Fibroblast of skin of left biceps (primary cell): ENCODE results near the gene UBE2G1.
"Not testable (repeated sequence)": the region's sequence is repeated elsewhere in the genome, so short reads cannot be mapped to it uniquely, and the experiment has no call there.

Source experiments
- DNase-seq, 2 experiments: peaks; one replicate each; pipeline ENCODE4 v3.0.0-alpha.2; 2013; ENCODE audit warnings: low read depth in 2 of 2

UBE2G1 gene

DNA sequence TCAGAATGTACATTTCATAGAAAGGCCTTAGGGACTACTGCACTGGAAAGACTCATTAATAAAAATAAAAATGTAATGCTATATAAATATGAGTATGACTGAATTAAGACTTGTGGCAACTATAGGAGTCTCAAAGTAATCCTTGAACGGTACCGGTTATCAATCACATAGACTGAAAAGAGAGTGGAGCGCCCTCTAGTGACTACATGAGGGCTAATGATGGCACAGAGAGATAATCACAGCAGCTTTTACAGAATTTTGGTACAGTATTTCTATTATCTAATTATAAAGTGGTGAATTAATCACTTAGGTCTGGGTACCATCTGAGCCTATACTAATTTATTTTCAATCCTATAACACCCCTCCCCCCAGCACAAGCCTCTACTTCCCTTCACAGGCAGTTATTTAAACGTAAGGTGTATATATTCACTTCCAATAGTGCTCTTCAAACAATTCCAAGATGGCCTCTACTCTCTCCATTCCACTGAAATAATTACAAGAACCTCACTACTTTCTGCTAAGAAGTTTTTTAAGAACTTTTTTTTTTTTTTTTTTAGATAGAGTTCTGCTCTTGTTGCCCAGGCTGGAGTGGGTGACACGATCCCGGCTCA lies 62.0 kb downstream of the UBE2G1 start:
- DNase-seq = peak in 1 of 2 experiments; percentile 8

DNA sequence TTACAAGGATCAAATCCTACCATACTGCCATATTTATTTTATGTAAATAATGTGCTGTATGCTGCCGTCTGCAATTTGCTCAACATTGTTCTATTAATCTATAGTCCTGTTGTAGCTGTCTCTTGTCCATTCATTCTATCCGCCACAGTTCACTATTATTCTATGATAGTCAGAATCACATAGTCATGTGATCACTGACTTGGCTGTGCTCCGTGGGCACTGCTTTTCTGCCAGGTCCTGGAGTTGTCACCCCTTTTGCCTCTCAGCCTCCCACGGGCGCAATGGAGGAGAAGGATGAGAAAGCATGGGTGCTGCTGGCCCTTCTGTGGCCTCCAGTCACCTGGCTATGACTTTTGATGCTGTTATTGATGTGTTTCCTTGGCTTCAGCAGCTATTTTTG lies 65.4 kb downstream of the UBE2G1 start:
- no peak for DNase-seq

DNA sequence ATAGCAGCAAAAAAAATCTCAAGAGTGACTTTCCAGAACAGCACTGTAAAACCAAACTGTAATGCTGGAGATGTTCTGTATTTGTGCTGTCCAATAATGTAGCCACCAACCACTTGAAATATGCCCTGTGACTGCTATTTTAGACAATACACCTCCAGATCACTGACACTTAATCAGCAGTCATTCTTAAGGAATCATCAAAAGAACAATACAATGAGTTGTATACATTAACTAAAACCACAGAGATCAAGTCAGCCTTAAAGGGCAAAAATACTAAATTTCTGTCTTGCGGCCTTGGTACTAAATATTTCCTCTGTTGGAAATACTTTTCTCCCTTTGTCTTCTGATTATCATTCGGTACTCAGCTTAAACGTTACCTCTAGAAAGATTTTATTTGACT lies 69.1 kb downstream of the UBE2G1 start:
- DNase-seq = no peak

DNA sequence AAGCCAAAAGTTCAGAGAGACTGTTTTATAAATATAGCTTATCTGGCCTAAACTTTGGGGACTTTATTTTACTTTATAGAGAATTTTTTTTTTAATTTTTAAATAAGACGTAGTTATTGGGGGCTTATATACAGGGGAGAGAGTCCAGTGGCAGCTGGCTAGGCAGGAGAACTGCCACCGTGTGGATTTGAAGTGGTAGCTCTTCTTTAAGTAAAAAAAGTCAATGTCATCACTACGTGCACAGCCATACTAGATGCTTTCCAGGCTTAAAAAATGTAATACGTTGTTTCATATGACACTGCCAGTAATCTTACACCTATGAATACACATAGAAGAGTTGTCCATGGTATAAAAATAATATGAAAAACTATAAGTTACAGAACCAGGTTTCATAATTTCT lies 70.8 kb downstream of the UBE2G1 start:
- DNase-seq = no peak

DNA sequence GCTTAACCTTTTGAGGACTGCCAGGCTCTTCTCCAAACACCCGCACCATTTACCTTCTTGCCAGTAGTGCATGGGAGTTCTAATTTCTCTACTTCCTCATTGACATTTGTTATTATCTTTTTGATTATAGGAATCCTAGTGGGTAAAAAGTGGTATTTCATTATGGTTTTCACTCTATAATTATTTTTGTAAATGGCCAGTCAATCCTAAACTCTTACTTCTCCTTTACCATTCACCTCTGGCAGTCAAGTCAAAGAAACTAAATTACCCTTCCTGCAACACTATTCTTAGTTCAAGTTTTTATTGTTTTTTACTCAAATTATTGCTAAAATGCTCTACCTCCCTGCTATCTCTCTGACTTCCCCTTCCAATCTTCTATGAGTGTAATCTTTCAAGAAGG lies 72.9 kb downstream of the UBE2G1 start:
- DNase-seq = no peak

DNA sequence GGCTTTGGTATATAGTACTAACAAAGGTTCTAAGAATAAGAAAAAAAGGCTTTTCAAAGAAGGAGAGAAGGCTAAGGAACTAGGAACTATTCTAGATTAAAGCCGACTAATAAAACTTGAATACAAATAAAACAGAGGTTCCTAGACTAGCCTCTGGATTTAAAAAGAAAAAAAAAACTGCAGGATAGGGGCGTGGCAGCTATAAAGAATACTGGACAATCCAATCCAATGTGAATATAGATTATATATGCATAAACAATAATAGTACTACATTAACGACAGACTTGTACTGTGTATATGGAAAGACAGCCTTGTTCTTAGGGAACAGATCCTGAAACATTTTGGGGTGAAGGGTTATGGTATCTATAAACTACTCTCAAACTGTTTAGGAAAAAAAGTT lies 78.8 kb downstream of the UBE2G1 start:
- no peak for DNase-seq

DNA sequence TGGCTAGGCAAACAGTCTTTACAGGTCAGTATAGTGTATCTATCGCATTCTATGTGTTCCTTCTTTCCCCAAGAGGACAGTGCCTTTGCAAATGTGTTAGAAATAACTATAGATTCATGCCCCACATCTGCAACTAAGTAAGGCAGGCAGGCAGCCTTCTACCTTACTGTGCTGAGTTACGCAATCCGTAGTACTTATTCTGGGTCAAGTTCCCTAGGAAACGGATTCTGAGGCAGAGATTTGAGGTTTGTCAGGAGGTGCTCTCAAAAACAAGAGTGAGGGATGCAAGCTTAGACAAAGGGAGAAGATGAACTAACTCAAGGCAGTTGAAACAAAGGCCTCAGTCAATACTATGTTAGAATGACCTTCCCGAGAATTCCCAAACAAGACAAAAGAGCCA lies 90.0 kb downstream of the UBE2G1 start:
- DNase-seq = no peak

DNA sequence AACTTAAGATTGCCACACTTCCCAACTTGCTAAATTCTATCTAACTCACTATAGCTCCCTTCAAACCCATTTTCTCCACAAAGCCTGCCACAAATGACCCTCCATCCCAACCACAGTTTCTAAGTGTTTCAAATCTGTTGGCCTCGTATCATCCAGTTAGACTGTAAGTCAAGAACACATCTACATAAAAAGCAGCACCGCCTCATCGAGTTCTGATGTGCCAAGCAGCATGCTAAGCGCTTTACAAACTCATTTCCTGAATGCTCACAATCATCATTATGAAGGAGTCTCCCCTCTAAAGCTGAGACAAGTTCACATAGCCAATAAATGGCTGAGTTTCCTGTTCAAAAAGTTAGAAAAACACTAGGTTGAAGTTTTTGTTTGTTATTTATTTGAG lies 93.5 kb downstream of the UBE2G1 start:
- DNase-seq = no peak

DNA sequence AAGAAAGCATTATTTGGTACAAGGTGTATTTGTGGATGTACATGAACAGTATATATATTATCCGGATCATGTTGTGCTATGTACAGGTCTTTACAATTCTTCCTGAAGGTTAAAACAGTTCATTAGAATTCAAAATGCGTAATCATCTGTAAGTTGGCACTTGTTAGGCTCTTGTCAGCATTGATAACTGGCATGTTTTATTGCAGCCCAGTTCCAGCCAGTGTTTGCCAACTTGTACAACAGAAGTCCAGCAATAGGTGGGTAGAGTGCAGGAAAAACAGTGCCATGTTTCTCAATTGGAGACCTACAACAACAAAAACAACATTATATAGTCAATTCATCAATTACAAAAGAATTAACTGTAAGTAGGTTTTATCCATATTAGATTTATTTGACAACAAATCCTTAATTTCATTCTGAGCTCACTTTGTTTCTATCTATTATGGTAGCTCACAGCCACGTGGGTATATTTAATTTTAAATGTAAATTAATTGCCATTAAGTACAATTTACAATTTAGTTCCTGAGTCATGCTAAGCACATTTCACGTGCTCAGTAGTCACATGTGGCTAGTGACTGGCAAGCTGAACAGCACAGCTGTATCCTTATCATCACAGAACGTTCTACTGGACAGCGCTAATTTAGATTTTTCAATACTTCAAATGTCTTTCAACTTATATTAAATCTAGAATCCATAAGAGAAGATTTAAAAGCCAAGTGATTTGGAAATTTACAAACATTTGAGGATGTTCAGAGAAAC lies 94.1 kb downstream of the UBE2G1 start:
- no peak for DNase-seq

DNA sequence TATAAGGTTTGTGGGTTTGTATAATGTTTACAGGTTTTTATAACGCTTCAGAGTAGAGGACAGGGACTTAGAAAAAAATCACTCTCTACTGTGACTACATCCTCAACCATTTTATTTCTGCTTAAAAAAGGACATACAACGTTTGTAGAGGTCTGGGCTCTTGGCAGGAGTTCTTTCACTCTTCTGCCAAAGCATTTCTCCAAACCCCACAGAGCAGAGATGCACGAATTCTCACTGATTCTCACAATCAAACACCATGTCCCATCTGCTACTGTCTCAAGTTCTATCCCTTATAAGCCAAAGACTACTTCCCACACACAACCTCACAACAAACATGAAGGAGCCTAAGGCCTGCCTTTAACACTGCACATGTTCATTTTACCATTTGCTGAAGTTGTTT lies 95.7 kb downstream of the UBE2G1 start:
- DNase-seq = no peak

DNA sequence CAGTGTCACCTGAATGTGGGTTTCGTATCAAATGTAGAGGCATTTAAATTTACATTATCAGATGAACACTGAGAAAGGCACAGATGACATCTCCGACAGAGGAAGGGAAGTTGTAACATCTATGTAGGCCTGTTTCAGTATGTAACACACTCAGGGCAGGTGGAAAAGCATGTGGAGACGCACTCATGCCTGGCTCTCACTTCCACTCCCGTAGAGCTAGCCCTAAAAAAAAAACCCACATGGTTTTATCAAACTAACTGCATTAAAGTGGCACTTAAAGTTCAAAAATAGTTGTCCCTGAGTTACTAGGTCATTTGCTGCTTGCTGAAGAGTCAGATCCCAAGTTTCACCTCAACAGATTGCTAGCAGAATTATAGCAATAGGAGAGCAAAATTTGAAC lies 96.6 kb downstream of the UBE2G1 start:
- no peak for DNase-seq

DNA sequence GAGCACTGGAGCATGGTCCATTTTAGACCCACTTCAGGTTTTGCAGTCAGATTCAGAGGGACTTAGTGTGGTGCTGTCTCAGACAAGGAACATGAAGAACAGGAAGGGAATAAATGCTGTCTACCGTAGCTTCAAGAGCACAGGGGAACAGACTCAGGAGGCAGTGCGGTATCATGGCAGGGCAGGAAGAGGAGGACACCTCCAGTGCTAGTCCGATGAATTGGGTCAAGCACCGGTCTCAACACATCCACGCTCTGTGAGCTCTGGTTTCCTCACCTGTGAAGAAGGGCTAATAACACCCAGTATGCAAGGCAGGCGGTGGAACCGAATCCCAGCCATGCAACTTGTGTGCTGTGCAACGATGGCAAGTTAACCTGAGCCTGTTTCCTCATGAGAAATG lies 99.1 kb downstream of the UBE2G1 start:
- no peak for DNase-seq

DNA sequence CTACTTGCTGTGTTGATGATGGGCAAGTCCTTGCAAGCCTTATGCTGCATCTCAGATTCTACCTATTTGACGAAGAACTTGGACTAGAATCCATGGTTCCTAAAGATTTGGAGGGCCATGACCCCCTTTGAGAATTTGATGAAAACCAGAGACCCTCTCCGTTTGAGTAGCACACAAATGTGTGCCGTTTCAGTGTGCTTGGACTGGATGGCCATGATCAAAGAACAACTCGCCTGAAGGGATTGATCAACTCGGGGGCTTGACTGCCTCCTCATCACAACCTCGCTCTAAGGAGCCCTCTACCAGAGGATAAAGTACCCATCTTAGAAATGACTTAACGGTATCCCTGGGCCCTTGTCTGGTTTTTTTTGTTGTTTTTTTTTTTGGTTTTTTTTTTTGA lies 99.9 kb downstream of the UBE2G1 start:
- DNase-seq = no peak

DNA sequence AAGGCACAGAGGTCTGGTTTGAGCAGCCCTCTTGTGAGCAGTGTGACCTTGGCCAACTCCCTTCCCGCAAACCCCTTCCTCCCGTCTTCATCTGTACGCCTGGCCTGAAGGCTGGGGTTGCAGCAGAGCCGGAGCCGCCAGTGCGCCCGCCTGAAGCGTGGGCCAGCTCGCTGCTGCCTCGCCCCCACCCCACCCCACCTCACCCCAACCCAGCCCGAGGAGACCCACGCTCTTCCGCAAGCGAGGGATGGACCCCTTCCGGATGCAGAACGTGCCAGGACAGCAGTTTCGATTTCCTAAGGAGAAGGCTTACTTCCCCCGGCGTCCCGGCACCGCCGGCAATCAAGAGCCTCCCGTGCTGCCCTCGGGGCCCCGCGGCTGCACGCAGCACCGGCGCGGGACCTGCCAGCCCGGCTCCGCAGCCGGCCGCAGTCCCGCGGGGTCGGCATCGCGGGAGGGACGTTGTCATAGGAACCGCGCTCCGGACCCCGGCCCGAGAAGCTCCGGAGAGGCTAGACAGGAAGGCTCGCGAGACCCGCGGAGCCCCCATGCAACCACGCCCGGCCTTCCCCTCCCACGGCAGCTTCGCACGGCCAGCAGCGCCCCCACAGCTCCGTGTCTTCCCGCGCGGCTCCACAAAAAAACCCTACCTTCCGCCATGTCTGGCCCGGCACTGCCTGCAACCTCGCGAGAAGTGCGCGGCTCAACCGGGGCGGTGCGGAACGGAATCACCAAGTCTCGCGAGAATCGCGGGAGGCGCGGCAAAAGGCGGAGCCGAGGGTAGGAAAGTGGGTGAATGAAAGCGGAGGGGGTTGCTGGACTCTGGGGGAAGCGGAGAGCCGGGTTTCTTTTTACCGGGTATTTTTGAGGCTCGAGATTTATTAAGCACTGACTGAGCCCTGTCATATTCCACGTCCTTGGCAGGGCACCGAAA lies 102.9 kb downstream of the UBE2G1 start, which contains the start of gene ANKFY1:
TSS of gene ANKFY1 (minus strand) at position 698 of the 934 bp plus-strand sequence. CDS start at position 660, 38 bp downstream.
- peak; percentile 84 to 85 for DNase-seq

DNA sequence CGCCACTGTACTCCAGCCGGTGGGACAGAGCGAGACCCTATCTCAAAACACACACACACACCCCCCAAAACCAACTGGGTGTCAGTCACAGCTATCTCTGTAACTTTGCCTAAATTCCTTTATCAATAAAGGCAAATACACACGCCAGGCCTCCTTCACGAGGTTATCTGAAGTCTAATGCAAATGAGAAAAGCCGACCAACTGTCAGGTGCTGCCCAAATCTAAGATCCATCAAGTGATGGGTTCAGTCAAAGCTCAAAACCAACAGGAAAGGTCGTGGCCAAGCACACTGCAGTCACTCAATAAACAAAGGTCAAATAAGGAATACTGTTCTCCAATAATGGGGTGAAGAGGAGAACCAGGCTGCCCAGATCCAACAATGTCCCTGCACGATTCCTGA lies 103.8 kb downstream of the UBE2G1 start:
- DNase-seq = no peak

DNA sequence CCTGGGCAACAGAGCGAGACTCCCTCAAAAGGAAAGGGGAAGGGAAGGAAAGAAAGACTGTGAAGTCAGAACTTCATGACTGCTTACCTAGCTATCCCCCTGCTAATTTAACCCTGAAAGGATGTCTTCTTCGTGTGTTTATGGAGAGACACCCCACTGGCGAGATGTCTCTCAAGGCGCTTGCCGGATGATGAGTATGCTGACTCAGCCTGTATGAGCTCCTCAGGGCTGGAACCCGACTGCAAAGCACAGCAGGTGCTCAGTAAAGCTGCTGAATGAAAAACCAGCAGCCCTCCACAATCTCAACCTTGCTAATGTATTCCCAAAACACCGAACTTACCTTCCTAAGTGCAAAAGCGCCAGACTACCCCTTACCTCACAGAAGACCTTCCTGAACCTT lies 105.0 kb downstream of the UBE2G1 start:
- no peak for DNase-seq

DNA sequence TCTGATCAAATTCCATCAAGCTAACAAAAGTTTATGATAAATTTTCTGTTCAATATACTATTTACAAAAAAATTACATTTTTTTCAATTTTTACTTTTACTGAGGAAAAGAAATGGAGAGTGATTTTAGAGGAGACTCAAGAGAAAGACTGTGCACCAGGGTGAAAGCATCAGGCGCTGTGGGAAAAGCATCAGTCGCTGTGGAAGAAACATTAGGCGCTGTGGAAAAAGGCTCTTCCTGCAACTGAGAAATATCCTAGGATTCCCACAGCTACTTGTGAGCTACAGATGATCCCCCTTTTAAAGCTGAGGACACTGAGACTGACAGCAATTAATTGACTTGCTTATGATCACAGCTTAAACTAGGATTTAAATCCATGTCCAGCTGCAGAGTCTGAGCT lies 107.6 kb downstream of the UBE2G1 start:
- no peak for DNase-seq

DNA sequence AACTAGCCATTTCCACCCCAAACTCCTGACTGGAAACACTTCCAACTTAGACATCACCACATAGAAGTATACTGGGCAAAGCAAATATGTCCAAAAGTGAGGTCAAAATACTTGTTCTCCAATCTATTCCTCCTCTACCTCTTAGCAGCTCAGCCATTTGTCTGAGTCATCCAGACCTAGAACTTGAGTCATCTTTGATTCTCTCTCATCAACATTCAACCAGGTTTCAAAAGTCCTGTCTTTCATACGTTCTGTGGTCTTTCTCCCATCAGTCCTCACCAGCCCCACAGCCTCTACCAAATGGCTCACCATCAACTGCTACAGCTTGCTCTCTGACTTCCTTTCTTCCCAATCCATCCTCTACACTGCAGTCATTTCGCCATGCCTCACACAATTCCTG lies 109.5 kb downstream of the UBE2G1 start:
- no peak for DNase-seq

DNA sequence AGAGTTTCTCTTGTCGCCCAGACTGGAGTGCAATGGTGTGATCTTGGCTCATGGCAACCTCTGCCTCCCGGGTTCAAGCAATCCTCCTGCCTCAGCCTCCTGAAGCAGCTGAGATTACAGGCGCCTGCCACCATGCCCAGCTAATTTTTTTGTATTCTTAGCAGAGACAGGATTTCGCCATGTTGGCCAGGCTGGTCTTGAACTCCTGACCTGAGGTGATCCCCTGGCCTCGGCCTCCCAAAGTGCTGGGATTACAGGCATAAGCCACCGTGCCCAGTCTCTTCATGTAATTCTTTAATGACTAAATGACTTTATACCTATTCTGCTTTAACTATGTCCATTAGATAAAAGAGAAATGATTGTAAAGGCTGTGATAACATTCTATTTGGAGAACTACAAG lies 111.2 kb downstream of the UBE2G1 start:
- not testable (repeated sequence) for DNase-seq

DNA sequence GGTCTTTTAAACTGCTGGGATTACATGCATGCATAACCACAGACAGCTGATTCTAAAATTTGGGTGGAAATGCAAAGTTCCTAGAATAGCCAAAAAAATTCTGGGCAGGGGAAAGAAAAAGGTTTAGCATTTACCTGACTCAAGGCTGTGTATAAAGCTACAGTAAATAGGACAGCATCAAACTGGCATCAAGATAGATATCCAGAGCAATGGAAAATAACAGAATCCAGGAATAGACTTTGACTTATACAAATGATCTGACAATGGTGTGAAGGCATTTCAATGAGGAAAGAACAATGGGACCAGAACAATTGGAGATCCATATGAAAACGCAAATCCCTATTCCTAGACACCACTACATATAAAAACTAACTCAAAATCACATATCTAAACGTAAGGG lies 115.6 kb downstream of the UBE2G1 start:
- no peak for DNase-seq

DNA sequence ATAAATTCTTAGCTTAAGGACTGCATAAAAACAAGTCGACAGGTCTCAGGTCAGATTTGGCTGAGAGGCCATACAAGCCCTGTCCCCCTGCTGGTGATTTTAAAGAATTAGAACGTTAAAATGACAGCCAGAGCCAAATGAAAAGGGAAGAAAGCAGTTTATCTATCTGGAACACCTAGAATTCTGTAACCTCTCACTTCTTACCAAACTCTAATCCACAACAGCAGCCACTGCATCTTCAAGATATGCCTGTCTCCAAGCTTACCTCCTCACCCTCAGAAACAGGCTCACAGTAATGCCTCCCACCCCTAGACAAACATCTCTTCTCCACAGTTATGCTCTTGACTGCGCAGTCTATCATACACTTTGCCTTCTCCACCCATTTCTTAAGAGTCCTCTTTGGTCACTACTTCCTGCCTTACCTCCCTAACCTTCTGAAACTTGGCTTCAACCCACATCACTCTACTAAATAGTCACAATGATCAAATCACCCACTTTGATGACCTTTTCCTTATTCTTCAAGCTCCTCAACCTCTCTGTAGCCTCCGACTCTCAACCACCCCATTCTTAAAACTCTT lies 116.9 kb downstream of the UBE2G1 start:
- peak in 1 of 2 experiments; percentile 5 for DNase-seq
